ENCODE data around the gene MEIOC. TPM values are rescaled to one million over a fixed set of nuclear protein-coding genes. Genes with fewer than 3 reads are reported as not detected.

Gene MEIOC
- total and polyA plus RNA-seq, 2 of the 8 experiments (the other 6 are each of a cell fraction or from before 2014, with no cell fraction given) = 4.2 to 4.8 TPM

- TF ChIP-seq USF2 (IDR thresholded peaks at IDR 0.05; ENCODE audit: low read length) (no peak), RAD21 (IDR thresholded peaks at IDR 0.05 in 1 of 2, conservative IDR thresholded peaks at IDR 0.05 in 1 of 2; ENCODE audit: low read depth in 2 of 2, low read length in 2 of 2) (no peak; a peak in 1 of 4 replicates), TEAD4 (IDR thresholded peaks at IDR 0.05; ENCODE audit: low read depth, low read length) (peak; percentile 65), TCF12 (IDR thresholded peaks at IDR 0.05; ENCODE audit: low read depth, low read length) (peak; percentile 97), ZNF274 (IDR thresholded peaks at IDR 0.05; ENCODE audit: borderline replicate concordance, extremely low read depth, low read length) (no peak), HDAC6 (IDR thresholded peaks at IDR 0.05; ENCODE audit: low read depth, low read length) (no peak), JUN (IDR thresholded peaks at IDR 0.05; ENCODE audit: low read depth, low read length) (no peak), RNF2 (IDR thresholded peaks at IDR 0.05; ENCODE audit: borderline replicate concordance, low read depth, low read length, missing control alignments, poor library complexity, severe bottlenecking) (no peak), SP1 (IDR thresholded peaks at IDR 0.05; ENCODE audit: low read depth, low read length) (peak; percentile 37; the same call in 1 of the 2 replicates), NANOG (IDR thresholded peaks at IDR 0.05; ENCODE audit: insufficient read depth, low read depth, low read length, poor library complexity, severe bottlenecking) (peak; percentile 55), SRF (IDR thresholded peaks at IDR 0.05; ENCODE audit: low read depth, low read length) (no peak)
Observed at GRCh38 chr17:44607836-44608690, 48.2 kb upstream of the MEIOC start (continued).

All from H1 (cell line).